Hematopoietic multipotent progenitor cell (in vitro differentiated cells): Measurements from ENCODE around the gene DDHD1. TPM values are rescaled to one million over a fixed set of nuclear protein-coding genes. Genes with fewer than 3 reads are reported as not detected.
"Not testable (repeated sequence)": the region's sequence is repeated elsewhere in the genome, so short reads cannot be mapped to it uniquely, and the experiment has no call there.

ENCODE experiments used
- DNase-seq, 3 donors: peaks; one replicate each; pipeline ENCODE4 v3.0.0-alpha.2; 2011 to 2015; ENCODE audit warnings: low read depth in 2 of 3, low spot score in 2 of 3
- total RNA-seq: library from RNA; depleted of rRNA; stranded (reverse); fragments of >200 nt; gene quantifications from one replicate; pipeline ENCODE4 v1.2.3, GENCODE V29; 2012

Gene DDHD1
- total RNA-seq, 1 donor, result 14.3 TPM

DNA sequence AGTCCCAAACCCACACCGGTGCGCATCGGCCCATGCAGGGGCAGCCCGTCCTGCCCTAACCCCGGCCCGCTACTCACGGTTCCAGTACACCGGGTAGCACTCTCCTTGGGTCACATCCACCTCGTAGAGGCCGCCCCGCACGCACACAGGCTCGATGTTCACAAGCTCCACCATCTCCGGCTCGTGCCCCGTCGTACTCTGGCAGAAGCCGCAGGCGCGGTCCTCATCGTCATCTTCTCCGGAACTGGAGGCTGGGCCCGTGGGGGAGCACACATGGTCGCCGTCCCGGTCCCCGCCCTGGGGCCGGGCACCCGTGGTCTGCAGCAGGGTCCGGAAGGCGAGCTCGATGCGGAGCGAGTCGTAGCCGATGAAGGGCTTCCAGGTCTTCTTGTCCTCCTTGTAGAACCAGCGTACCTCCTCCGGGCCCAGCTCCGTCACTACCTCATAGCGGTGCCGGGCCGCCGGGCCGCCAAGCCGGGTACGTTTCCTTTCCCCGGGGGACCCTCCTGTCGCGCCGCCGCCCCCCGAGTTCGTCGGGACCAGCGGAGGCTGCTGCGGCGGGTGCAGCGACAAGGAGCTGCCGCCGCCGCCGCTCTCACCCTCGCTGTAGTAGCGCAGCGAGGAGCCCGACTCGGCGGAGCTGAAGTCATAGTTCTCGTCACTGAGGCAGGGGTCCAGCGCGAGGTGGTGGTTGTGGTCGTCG lies 788 bp downstream of the DDHD1 start:
- DNase-seq, result peak; percentile 38 to 59 (median 42)

DNA sequence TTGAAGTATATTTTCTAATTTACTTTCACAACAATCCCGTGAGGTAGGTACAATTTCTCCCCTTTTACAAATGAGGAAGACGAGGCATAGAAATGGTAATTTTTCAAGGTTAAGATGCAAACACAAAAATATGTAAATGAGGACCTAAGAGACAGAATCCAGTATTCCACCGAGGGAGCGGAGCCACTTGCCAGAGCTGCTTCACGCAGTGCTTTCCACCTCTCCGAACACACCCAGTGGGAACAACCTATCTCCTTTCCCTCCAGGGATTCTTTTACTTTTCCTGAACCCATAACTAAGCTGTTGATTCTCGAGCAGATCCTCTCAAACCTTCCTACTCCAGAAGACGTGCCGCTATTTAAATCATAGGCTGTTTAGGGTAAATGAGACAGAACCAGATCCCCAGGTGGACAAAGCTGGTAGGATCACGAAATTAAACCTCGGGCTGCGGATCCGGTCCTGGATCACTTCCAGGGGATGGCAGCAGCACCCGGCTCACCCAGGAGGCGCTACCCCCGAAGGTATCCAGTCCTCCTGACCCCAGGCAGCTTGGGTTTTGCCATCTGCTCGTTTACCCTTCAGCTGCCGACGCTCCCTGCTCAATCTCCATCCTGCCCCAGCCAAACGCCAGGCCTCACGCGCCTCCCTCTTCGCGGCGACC lies 1.5 kb downstream of the DDHD1 start:
- peak; percentile 17 to 64 (median 61) for DNase-seq

DNA sequence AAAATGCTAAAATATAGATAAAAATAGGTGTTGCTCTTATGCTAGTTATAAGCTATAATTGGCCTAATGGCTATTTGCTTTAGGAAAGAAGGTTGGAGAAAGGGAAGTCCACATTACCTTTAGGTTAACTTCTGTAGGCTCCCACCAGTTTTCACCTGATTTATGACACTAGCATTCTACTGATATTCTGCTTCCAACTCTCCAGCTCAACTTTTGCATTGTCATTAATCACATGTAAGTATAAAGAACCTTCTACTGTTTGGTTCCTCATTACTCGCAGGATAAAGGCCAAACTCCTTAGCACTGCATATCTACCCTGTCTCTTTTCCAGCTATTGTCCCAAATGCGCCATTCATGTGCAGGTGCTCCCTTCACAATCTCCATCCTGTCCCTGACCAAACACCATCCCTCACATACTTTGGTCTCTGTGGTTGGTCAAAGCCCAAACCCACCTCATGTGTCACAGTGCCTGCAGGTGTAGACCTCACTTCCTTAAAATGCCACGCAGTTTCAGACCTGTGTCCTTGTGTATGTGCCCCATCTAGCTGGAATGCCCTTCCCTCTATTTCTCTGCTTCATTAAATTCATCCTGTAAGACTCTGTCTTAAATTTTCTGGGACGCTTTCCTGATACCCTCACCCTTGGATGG lies 3.3 kb downstream of the DDHD1 start:
- DNase-seq, result peak in 1 of 3 donors; percentile 32

DNA sequence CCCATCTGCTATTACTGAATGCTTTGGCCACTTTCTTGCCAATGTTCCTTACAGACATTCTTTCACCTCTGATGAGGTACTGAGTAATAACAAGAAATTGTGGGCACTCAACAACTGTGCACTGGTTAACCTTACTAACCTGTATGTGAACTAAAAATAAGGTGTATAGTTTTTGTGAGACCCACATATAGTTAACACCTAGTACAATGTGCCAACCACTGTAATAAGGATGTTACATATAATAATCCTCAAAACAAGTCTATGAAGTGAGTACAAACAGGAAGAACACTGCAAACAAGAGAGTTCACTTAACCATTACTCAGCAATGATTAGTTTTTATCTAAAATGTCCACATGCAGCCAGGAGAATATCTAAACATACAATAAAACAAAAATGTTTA lies 4.5 kb downstream of the DDHD1 start:
- no peak for DNase-seq

DNA sequence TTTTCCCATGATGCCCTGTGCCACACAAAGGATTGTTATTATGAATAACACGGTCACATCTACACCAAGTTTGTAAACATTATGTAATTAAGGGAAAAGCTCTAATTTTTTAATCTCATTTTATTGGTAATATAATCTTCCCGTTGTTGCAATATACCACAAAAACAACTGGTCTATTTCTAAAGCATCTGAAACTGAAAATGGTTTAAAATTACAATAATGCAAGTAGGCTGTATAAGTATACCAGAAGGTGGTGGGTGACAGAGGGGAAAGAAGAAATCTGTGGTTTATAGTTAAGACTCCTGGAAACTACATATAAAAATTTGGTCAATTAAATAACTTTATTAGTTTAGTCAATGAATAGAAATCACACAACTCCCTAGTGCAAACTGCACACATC lies 5.2 kb downstream of the DDHD1 start:
- no peak for DNase-seq

DNA sequence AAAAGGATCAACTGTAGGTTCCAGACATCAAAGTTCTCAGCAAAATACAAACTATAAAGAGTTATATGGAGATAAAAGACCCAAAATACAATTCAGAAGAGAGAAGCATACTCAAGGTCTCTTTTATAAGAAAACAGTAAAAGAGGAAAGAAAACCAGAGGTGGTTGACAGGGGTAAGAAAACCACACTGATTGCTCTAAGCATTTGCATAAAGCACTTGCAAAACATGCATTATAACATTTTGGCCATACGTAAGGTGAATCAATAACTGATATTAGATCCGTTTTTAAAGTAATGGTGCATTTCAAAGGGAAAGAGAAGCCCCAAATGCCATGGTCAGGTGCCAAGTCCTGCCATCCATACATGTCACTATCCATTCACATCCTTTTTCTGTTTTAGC lies 5.9 kb downstream of the DDHD1 start:
- no peak for DNase-seq

DNA sequence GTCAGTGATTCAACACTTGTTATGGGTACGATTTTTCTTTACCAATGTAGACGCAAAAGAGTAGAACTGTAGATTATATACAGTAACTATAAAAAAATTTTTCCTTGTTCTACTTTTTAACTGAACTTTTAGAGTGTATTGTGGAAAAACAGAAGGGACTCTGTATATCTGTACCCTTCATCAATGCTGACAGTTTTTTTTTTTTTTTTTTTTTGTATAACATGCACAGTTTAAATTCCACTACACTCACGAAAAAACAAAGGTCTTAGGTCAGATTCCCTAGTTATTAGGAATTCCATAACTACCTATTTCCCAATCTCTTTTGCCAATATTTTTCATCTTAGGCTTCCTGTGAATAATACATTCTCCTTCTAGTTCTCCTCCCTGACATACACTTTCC lies 6.4 kb downstream of the DDHD1 start:
- DNase-seq, result no peak

DNA sequence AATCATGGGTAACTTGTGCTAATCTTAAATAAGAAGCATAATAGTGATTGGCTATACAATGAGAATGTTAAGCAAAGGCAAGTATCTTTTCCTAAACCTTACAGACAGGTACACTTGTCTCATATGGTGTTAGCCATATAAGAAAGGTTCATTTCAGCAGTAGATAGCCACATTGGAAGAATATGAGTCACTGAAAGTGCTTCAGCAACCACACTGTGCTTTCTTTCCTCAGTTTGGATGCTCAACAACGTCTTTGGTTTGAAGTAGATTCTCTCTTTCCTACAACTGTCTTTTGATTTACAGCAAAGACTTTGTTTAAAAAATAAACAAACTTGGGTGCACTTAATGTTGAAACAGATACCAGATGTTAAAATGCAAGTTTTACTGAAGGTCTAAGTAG lies 8.9 kb downstream of the DDHD1 start:
- DNase-seq, result no peak

DNA sequence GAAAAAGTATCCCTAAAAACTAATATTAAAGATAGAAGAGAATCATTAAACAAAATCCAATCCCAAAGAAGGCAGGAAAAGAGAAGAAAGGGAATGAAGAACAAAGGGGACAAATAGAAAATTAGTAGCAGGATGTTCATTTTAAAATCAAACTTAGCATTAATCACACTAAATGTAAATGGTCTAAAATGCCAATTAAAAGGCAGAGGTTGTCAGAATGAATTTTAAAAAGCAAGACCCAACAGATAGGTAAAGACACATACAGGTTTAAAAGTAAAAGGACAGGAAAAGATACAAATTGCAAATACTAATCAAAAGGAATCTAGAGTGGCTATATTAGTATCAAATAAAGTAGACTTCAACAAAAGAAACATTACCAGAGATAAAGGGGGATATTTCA lies 12.5 kb downstream of the DDHD1 start:
- no peak for DNase-seq

DNA sequence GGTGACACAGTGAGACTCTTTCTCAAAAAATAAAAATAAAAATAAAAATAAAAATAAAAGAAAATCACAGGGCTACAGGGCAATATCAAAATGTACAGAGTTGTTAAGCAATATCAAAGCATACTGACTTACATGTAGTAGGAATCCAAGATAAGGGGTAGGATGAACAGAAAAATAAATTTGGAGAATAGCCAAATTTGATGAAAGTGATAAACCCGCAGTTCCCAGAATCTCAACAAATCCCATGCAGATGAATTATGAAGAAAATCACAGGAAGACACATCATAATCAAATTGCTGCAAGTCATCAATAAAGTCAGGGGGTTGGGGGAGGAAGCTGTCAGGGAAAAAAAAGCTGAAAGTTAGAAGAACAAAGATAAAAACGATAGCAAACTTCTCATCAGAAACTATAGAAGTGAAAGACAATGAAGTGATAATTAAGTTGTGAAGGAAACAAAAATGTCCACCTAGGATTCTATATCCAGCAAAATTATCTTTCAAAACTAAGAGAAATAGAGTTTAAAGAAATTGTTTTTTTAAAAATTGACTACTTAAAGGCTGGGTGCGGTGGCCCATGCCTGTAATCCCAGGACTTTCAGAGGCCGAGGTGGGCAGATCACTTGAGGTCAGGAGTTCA lies 15.4 kb downstream of the DDHD1 start:
- DNase-seq, result peak in 1 of 3 donors; percentile 48

DNA sequence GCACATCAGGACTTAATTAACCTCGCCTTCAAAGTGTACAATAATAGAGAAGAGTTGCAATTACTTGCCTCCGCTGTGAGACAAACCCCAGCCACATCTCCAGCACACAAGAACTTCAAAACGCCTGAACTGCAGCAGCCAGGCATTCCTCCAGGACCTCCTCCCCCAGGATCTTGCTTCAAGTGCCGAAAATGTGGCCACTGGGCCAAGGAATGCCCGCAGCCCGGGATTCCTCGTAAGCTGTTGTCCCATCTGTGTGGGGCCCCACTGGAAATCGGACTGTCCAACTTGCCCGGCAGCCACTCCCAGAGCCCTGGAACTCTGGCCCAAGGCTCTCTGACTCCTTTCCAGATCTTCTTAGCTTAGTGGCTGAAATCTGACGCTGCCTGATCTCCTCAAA lies 22.6 kb downstream of the DDHD1 start:
- DNase-seq, result not testable (repeated sequence)

DNA sequence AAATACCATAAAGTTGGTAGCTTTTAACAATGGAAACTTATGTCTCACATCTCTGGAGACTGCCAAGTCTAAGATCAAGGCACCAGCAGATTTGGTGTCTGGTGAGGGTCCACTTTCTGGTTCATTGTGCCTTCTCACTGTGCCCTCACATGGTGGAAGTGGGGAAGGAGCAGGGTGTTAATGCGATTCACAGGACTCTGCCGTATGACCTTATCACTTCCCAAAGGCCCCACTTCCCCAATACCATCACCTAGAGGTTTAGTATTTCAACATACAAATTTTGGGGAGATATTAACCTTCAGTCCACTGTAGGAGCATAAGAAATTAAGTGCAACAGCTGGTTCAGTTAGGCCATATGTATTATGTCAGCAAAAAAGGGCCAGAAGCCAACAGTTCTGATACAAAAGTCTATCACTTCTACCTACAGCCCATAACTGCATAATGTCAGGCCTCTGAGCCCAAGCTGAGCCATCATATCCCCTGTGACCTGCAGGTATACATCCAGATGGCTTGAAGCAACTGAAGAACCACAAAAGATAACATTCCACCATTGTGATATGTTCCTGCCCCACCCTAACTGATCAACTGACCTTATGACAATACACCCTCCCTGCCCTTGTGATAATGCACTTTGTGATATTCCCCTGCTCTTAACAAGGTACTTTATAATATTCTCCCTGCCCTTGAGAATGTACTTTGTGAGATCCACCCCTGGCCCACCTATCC lies 24.7 kb downstream of the DDHD1 start:
- no peak for DNase-seq

DNA sequence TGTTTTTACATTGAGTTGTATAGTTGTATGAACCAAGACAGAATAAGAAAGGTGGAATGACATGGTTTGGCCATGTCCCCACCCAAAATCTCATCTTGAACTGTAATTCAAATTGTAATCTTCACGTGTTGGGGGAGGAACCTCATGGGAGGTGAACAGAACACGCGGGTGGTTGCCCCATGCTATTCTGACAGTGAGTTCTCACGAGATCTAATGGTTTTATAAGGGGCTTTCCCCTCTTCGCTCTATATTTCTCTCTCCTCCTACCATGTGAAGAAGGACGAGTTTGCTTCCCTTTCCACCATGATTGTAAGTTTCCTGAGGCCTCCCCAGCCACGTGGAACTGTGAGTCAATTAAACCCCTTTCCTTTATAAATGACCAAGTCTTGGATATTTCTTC lies 25.3 kb downstream of the DDHD1 start:
- no peak for DNase-seq

DNA sequence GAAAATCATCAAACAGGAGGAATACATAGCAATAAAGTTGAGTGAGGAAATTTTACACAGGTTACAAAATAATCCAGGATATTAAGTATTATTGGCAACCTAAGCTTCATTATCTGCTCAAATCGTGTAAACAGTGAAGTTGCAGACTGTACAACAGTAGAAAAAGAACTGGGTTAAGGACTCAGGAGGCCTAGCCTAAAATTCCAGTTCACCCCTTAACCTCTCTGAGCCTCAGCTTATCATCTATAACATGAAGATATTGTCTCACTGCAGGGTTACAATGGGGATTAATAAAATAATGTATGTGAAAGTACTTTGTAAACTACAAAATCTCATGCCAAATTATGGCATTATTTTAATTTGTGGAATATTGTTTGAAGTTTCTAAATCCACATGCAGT lies 26.0 kb downstream of the DDHD1 start:
- no peak for DNase-seq

DNA sequence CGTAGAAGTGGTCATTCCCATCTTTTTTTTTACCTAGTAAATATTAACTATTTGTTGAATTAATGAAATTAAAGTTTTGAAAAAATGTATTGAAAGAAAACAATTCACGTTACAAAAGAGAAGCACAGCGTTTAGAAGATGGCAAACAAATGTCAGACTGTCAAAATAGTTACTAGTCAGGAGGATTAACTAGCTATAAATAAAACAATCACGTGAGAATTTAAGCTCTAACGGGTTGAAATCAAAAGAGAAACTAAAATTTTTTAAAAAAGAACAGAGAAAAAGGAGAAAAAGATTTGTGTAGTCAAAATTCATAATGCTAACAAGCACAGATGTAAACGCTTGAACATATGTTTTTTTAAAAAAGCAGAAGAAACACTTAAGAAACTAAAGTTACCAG lies 26.4 kb downstream of the DDHD1 start:
- peak in 1 of 3 donors; percentile 44 for DNase-seq

DNA sequence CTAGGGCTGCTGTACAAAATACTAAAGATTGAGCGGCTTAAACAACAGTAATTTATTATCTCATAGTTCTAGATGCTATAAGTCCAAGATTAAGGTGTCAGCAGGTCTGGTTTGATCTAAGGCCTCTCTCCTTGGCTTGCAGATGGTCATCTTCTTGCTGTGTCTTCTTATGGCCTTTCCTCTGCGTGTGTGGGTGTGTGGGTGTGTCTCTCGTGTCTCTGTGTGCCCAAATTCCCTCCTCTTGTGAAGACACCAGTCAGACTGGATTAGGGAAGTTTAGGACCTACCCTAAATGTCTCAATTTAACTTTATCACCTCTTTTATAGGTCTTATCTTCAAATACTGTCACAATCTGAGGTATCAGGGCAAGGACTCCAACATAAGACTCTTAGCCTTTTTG lies 28.3 kb downstream of the DDHD1 start:
- DNase-seq, result no peak

DNA sequence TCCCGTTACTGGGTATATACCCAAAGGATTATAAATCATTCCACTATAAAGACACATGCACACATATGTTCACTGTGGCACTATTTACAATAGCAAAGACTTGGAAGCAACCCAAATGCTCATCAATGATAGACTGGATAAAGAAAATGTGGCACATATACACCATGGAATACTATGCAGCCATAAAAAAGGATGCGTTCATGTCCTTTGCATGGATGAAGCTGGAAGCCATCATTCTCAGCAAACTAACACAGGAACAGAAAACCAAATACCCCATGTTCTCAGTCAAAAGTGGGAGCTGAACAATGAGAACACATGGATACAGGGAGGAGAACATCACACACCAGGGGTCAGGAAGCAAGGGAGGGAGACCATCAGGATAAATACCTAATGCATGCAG lies 31.7 kb downstream of the DDHD1 start:
- DNase-seq, result not testable (repeated sequence)

DNA sequence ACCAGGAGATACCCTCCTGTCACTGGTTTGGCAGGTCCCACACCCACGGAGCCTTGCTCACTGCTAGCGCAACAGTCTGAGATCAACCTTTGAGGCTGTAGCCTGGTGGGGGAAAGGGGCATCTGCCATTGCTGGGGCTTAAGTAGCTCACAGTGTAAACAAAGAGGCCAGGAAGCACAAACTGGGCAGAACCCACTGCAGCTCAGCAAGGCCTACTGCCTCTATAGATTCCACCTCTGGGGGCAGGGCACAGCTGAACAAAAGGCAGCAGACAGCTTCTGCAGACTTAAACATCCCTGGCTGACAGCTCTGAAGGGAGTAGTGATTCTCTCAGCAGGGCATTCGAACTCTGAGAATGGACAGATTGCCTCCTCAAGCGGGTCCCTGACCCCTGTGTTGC lies 35.6 kb downstream of the DDHD1 start:
- not testable (repeated sequence) for DNase-seq

DNA sequence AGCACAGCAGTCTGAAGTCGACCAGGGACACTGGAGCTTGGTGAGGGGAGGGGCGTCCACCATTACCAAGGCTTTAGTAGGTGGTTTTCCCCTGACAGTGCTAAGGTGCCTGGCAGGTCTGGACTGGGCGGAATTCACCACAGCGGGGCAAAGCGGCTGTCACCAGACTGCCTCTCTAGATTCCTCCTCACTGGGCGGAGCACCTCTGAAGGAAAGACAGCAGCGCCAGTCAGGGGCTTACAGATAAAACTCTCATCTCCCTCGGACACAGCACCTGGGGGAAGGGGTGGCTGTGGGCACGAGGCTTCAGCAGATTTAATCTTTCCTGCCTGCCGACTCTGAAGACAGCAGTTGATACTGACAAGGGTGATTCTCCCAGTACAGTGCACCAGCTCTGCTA lies 39.1 kb downstream of the DDHD1 start:
- no peak for DNase-seq

DNA sequence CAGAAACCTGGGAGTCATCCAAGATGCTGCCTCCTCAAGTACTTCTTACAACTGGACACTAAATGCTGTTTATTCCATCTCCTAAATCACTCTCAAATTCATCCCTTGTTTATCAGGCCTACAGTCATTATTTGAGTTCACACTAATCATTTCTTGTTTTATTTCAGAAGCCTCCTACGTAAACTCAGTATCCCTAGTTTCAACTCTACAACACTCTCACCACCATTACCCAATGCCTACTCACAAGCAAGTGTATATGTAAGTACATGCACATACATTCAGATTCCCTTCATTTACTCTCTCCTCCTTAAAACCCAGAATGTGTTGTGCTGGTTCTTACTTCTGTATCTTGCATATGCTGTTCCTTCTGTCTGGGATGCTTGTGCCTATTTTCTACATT lies 43.0 kb downstream of the DDHD1 start:
- DNase-seq, result no peak
